Skeletal muscle cell (primary cell): Measurements from ENCODE around the gene ACAP2.
"Not testable (repeated sequence)": the region's sequence is repeated elsewhere in the genome, so short reads cannot be mapped to it uniquely, and the experiment has no call there.

ENCODE experiments used
- DNase-seq: peaks from one replicate; pipeline ENCODE4 v3.0.0-alpha.2; 2010; ENCODE audit warnings: low read depth
- H3K4me3 ChIP-seq: 2 replicates; pipeline ENCODE4 v1.5.1; 2011; ENCODE audit warnings: low read depth, mild to moderate bottlenecking, control low read depth, low read length, moderate library complexity

The ACAP2 gene

GRCh38 chr3:195442573-195443390 is at the start of gene ACAP2:
ACAP2 (minus strand) TSS chr3:195443020; CDS start chr3:195442847, 173 bp downstream.
- peak; percentile 98 for DNase-seq
- peak within 1 kb of the TSS; percentile 97 for H3K4me3 ChIP-seq

- no peak overlapping the region for H3K4me3 ChIP-seq
- no peak for DNase-seq
These were observed 32.8 kb upstream of the ACAP2 start for GRCh38 chr3:195475614-195476013.

- not testable (repeated sequence) for DNase-seq, H3K4me3 ChIP-seq
These were observed 32.3 kb upstream of the ACAP2 start for GRCh38 chr3:195475116-195475515.

GRCh38 chr3:195468841-195469240 is 26.0 kb upstream of the ACAP2 start:
- DNase-seq, result no peak

GRCh38 chr3:195468391-195468776 is 25.6 kb upstream of the ACAP2 start:
- no peak overlapping the region for H3K4me3 ChIP-seq
- DNase-seq, result no peak

More at GRCh38 chr3:195468841-195469240, 26.0 kb upstream of the ACAP2 start:
- no peak overlapping the region for H3K4me3 ChIP-seq

GRCh38 chr3:195467641-195468390 is 25.0 kb upstream of the ACAP2 start:
- no peak overlapping the region for H3K4me3 ChIP-seq
- no peak for DNase-seq

- H3K4me3 ChIP-seq, result no peak overlapping the region
- DNase-seq, result no peak
These were observed 23.4 kb upstream of the ACAP2 start for GRCh38 chr3:195466251-195466650.

GRCh38 chr3:195462922-195463321 is 20.1 kb upstream of the ACAP2 start:
- DNase-seq, H3K4me3 ChIP-seq: not testable (repeated sequence)

GRCh38 chr3:195462308-195462610 is 19.4 kb upstream of the ACAP2 start:
- no peak overlapping the region for H3K4me3 ChIP-seq
- no peak for DNase-seq

GRCh38 chr3:195461594-195462307 is 18.9 kb upstream of the ACAP2 start:
- no peak overlapping the region for H3K4me3 ChIP-seq
- DNase-seq, result no peak

GRCh38 chr3:195460091-195460713 is 17.4 kb upstream of the ACAP2 start:
- DNase-seq, result no peak
- H3K4me3 ChIP-seq, result no peak overlapping the region

GRCh38 chr3:195458316-195458717 is 15.5 kb upstream of the ACAP2 start:
- DNase-seq, result no peak
- no peak overlapping the region for H3K4me3 ChIP-seq

- no peak for DNase-seq
- no peak overlapping the region for H3K4me3 ChIP-seq
These were observed 13.0 kb upstream of the ACAP2 start for GRCh38 chr3:195455789-195456188.

- no peak for DNase-seq
These were observed 10.4 kb upstream of the ACAP2 start for GRCh38 chr3:195453236-195453635.

GRCh38 chr3:195451373-195452015 is 8.7 kb upstream of the ACAP2 start:
- H3K4me3 ChIP-seq, result no peak overlapping the region
- DNase-seq, result no peak

More at GRCh38 chr3:195453236-195453635, 10.4 kb upstream of the ACAP2 start:
- no peak overlapping the region for H3K4me3 ChIP-seq

- H3K4me3 ChIP-seq, result no peak overlapping the region
- peak; percentile 70 for DNase-seq
These were observed 8.0 kb upstream of the ACAP2 start for GRCh38 chr3:195450731-195451229.

- no peak for DNase-seq
These were observed 5.5 kb upstream of the ACAP2 start for GRCh38 chr3:195448205-195448875.

GRCh38 chr3:195447201-195447600 is 4.4 kb upstream of the ACAP2 start:
- no peak overlapping the region for H3K4me3 ChIP-seq
- no peak for DNase-seq

More at GRCh38 chr3:195448205-195448875, 5.5 kb upstream of the ACAP2 start:
- H3K4me3 ChIP-seq, result no peak overlapping the region
